ENCODE data around the gene STT3B. TPM values are rescaled to one million over a fixed set of nuclear protein-coding genes. Genes with fewer than 3 reads are reported as not detected.

Gene STT3B
- total RNA-seq, 2 donors from 2014 or later = 126 to 199 TPM

DNA sequence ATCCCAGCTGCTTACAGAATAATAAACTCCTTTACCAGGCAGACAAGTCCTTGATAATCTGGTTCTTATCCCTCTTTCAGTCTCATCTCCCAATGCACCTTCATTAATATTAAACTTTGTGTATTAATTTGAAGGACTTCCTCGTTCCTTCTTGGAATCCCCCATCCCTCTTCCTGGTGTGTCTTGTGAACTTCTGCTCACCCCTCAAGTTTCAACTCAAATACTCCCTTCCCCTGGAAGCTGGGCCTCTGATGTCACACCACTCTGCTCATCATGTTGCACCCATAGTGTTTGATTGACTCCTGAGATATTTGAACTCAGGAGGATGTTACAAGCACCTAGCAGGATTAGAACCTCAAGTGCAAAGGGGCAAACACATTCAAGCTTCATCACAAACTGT, 3.3 kb upstream of the STT3B start:
- WGBS, 2 experiments (ENCODE audit: insufficient coverage in 1 of 2, insufficient read length in 1 of 2) = 33 to 47% methylated on average over 1 of the region's 1 CpG
- H3K27ac Mint-ChIP-seq = no peak overlapping the region

DNA sequence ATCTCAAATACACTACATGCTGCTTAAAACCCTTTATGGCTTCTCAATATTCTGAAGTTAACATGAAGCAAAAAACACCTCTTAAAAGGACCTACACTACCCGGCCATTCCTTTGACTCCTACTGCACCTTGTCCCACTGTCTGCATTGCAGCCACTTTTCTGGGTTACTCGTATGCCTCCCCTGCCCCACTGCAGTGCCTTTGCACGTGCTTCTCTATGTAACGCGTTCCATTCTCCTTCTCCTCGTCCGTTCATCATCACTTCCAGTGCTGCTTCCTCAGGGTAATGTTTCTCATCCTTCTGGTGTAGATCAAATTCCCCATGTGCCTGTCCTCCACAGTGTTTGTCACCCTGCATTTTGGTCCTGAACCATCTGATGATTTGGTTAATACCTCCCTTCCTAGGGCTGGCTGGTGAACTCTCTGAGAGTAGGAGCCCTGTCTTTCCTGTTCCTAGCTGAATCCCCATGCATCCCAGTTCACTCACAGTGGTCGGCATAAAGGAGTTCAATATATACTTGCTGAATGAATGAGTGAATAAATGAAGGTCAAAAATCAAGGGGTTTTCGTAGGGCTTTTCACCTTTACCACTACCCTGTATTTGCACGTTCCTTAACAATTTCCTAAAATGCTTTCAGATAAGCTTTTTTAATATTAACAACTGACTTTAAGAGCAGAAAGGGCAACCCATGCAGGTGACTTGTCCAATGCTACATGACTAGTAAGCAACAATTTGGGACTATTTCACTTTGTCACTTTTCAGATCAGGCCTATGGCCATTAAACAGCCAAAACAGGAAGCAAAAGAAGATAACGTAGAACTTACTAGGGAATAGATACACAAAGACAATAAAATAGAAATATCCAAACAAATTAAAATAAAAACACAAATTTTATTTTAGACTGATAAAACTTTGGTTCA, 2.4 kb upstream of the STT3B start:
- peak overlapping the region; percentile 98 for H3K4me3 ChIP-seq (ENCODE audit: low read length)
- no peaks in the 10 kb centered on the region for H3K4me1 ChIP-seq (ENCODE audit: control insufficient read depth, insufficient read depth, low read length)
- TF ChIP-seq, protein P1, sequence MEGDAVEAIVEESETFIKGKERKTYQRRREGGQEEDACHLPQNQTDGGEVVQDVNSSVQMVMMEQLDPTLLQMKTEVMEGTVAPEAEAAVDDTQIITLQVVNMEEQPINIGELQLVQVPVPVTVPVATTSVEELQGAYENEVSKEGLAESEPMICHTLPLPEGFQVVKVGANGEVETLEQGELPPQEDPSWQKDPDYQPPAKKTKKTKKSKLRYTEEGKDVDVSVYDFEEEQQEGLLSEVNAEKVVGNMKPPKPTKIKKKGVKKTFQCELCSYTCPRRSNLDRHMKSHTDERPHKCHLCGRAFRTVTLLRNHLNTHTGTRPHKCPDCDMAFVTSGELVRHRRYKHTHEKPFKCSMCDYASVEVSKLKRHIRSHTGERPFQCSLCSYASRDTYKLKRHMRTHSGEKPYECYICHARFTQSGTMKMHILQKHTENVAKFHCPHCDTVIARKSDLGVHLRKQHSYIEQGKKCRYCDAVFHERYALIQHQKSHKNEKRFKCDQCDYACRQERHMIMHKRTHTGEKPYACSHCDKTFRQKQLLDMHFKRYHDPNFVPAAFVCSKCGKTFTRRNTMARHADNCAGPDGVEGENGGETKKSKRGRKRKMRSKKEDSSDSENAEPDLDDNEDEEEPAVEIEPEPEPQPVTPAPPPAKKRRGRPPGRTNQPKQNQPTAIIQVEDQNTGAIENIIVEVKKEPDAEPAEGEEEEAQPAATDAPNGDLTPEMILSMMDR (conservative IDR thresholded peaks at IDR 0.05) = no peak
- H3K4me1 Mint-ChIP-seq = peaks cover 8% of the 10 kb centered on the region
- H3K27me3 Mint-ChIP-seq (ENCODE audit: insufficient read depth) = no peaks in the 10 kb centered on the region
- H3K36me3 Mint-ChIP-seq (ENCODE audit: low read depth) = no peaks in the 10 kb centered on the region
- peak overlapping the region; percentile 84 for H3K9ac ChIP-seq (ENCODE audit: extremely low read depth, low read length, poor library complexity, severe bottlenecking)
- H3K9me3 ChIP-seq (ENCODE audit: control insufficient read depth, low read length) = no peaks in the 10 kb centered on the region
- peaks cover 7% of the 10 kb centered on the region for H3K36me3 ChIP-seq (ENCODE audit: control insufficient read depth, insufficient read depth, low read length)
- H3K27ac ChIP-seq (ENCODE audit: low read depth, low read length) = no peak overlapping the region
- 92 to 100% methylated on average over 8 to 11 of the region's 11 CpGs for WGBS, 2 experiments (ENCODE audit: insufficient coverage in 1 of 2, insufficient read length in 1 of 2)
- H3K4me3 Mint-ChIP-seq = no peak overlapping the region
- no peak overlapping the region for H3K27ac Mint-ChIP-seq
- DNase-seq = no peak
- no peaks in the 10 kb centered on the region for H3K27me3 ChIP-seq (ENCODE audit: control insufficient read depth, insufficient read depth, low read length, poor library complexity, severe bottlenecking)
- peaks cover 2% of the 10 kb centered on the region for H3K9me3 Mint-ChIP-seq

More for the DNA sequence above, 3.3 kb upstream of the STT3B start:
- Histone ChIP-seq H3K4me1 (ENCODE audit: control insufficient read depth, insufficient read depth, low read length) (no peaks in the 10 kb centered on the region), H3K27ac (ENCODE audit: low read depth, low read length) (no peak overlapping the region), H3K27me3 (ENCODE audit: control insufficient read depth, insufficient read depth, low read length, poor library complexity, severe bottlenecking) (no peaks in the 10 kb centered on the region), H3K4me3 (ENCODE audit: low read length) (no peak overlapping the region), H3K9me3 (ENCODE audit: control insufficient read depth, low read length) (no peaks in the 10 kb centered on the region), H3K9ac (ENCODE audit: extremely low read depth, low read length, poor library complexity, severe bottlenecking) (no peak overlapping the region), H3K36me3 (ENCODE audit: control insufficient read depth, insufficient read depth, low read length) (peaks cover under 1% of the 10 kb centered on the region)
- peaks cover 2% of the 10 kb centered on the region for H3K9me3 Mint-ChIP-seq
- TF ChIP-seq, protein P1 (conservative IDR thresholded peaks at IDR 0.05) = no peak
- no peak overlapping the region for H3K4me3 Mint-ChIP-seq
- no peaks in the 10 kb centered on the region for H3K36me3 Mint-ChIP-seq (ENCODE audit: low read depth)
- no peaks in the 10 kb centered on the region for H3K27me3 Mint-ChIP-seq (ENCODE audit: insufficient read depth)
- peaks cover 2% of the 10 kb centered on the region for H3K4me1 Mint-ChIP-seq
- DNase-seq = no peak

DNA sequence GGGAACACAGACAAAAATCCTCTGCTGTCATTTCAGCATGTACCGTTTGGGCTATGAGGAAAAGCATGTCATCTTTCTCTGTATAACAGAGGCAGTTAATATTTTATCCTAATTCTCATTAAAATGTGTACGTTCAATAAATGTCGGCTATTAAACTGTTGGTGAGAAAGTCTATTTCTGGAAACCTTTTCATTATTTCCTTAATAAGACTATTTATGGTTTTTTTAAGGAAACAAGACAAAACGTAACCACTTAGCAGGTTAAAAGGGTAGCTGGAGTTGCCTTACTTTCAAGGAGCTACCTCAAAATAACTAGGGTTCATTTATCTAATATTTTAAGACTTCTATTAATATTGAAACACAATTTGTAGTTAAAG, 1.8 kb upstream of the STT3B start:
- Histone ChIP-seq H3K9me3 (ENCODE audit: control insufficient read depth, low read length) (no peaks in the 10 kb centered on the region), H3K4me3 (ENCODE audit: low read length) (peak overlapping the region; percentile 98), H3K27ac (ENCODE audit: low read depth, low read length) (no peak overlapping the region), H3K27me3 (ENCODE audit: control insufficient read depth, insufficient read depth, low read length, poor library complexity, severe bottlenecking) (no peaks in the 10 kb centered on the region), H3K9ac (ENCODE audit: extremely low read depth, low read length, poor library complexity, severe bottlenecking) (peak overlapping the region; percentile 84), H3K36me3 (ENCODE audit: control insufficient read depth, insufficient read depth, low read length) (peaks cover 11% of the 10 kb centered on the region), H3K4me1 (ENCODE audit: control insufficient read depth, insufficient read depth, low read length) (no peaks in the 10 kb centered on the region)
- Mint-ChIP-seq H3K36me3 (ENCODE audit: low read depth) (no peaks in the 10 kb centered on the region), H3K27me3 (ENCODE audit: insufficient read depth) (no peaks in the 10 kb centered on the region), H3K4me3 (no peak overlapping the region), H3K9me3 (no peaks in the 10 kb centered on the region), H3K27ac (no peak overlapping the region), H3K4me1 (peaks cover 10% of the 10 kb centered on the region)
- WGBS, 2 experiments (ENCODE audit: insufficient coverage in 1 of 2, insufficient read length in 1 of 2) = 17 to 68% methylated on average over 1 to 4 of the region's 4 CpGs
- TF ChIP-seq, protein P1 (conservative IDR thresholded peaks at IDR 0.05) = no peak
- no peak for DNase-seq
